Neural cell (in vitro differentiated cells): ENCODE data around the gene MARK1.

Experiments used
- CTCF ChIP-seq: fragments of 450-650 bp; IDR thresholded peaks from 2 replicates; pipeline ENCODE4 v1.5.1; 2014; ENCODE audit warnings: antibody characterized with exemption, mild to moderate bottlenecking, moderate library complexity; ENCODE audit not compliant: poor library complexity, severe bottlenecking
- EP300 ChIP-seq: fragments of 450-650 bp; conservative IDR thresholded peaks from 2 replicates; pipeline ENCODE4 v1.6.1; 2014; ENCODE audit warnings: antibody characterized with exemption, mild to moderate bottlenecking, moderate library complexity; ENCODE audit not compliant: poor library complexity, severe bottlenecking
- EZH2 ChIP-seq: fragments of 200-600, 300-800 bp; shearing (Covaris generic), sonication (generic); IDR thresholded peaks from 2 replicates; pipeline ENCODE4 v1.6.1; 2014; ENCODE audit warnings: antibody characterized with exemption, low read length, borderline replicate concordance, mild to moderate bottlenecking; ENCODE audit not compliant: insufficient read depth, poor library complexity, severe bottlenecking
- POLR2AphosphoS5 ChIP-seq: IDR thresholded peaks from 2 replicates; pipeline ENCODE4 v1.6.1; 2012
- RAD21 ChIP-seq: fragments of 450-650 bp; conservative IDR thresholded peaks from 2 replicates; pipeline ENCODE4 v1.6.1; 2014; ENCODE audit warnings: antibody characterized with exemption, mild to moderate bottlenecking, moderate library complexity
- REST ChIP-seq: IDR thresholded peaks from 2 replicates; pipeline ENCODE4 v1.6.1; 2012; ENCODE audit warnings: borderline replicate concordance
- SMC3 ChIP-seq: fragments of 450-650 bp; conservative IDR thresholded peaks from 2 replicates; pipeline ENCODE4 v1.6.1; 2014; ENCODE audit warnings: antibody characterized with exemption, mild to moderate bottlenecking, moderate library complexity; ENCODE audit not compliant: poor library complexity

- TF ChIP-seq CTCF, result no peak
- no peak for TF ChIP-seq REST
- TF ChIP-seq RAD21, result no peak
- no peak for TF ChIP-seq EP300
- no peak for TF ChIP-seq EZH2
- TF ChIP-seq SMC3, result no peak
- TF ChIP-seq POLR2AphosphoS5, result no peak
Observed at GRCh38 chr1:220556641-220557040, 28.7 kb downstream of the MARK1 start.
